Measurements from ENCODE around the gene EPDR1. TPM values are rescaled to one million over a fixed set of nuclear protein-coding genes. Genes with fewer than 3 reads are reported as not detected.

Gene EPDR1
- total RNA-seq, 2 experiments from 2014 or later: 1.8 to 2.7 TPM

GRCh38 chr7:37984750-37985390 is 64.4 kb downstream of the EPDR1 start:
- Mint-ChIP-seq H3K36me3 (ENCODE audit: low read depth) (no peaks in the 10 kb centered on the region), H3K4me3 (no peak overlapping the region), H3K27me3 (peaks cover 1% of the 10 kb centered on the region), H3K4me1 (no peaks in the 10 kb centered on the region), H3K9me3 (ENCODE audit: low read depth) (no peaks in the 10 kb centered on the region), H3K27ac (no peak overlapping the region)
- POLR2A ChIA-PET: no interaction called here
- ATAC-seq: no peak
- no peak for DNase-seq
- intact Hi-C loops (cut with DNase I, micrococcal nuclease): no loop called here
- CTCF ChIA-PET: interaction anchor here (0.6 kb wide), 1 partner anchor 805 kb away, joined by 3 read pairs; no protein-coding TSS in a partner anchor

GRCh38 chr7:37986908-37987330 is 66.5 kb downstream of the EPDR1 start:
- ATAC-seq: no peak
- no peaks in the 10 kb centered on the region for H3K9me3 Mint-ChIP-seq (ENCODE audit: low read depth)
- no peaks in the 10 kb centered on the region for H3K27me3 Mint-ChIP-seq
- no peak overlapping the region for H3K27ac Mint-ChIP-seq
- intact Hi-C loops (cut with DNase I, micrococcal nuclease): no loop called here
- ChIA-PET POLR2A (no interaction called here), CTCF (interaction anchor here (0.7 kb wide), 1 partner anchor 409 kb away, joined by 3 read pairs; no protein-coding TSS in a partner anchor)
- DNase-seq: no peak
- no peaks in the 10 kb centered on the region for H3K4me1 Mint-ChIP-seq
- no peak overlapping the region for H3K4me3 Mint-ChIP-seq
- H3K36me3 Mint-ChIP-seq (ENCODE audit: low read depth): no peaks in the 10 kb centered on the region

- intact Hi-C loops (cut with DNase I, micrococcal nuclease): no loop called here
- no peak for ATAC-seq
- H3K27me3 Mint-ChIP-seq: no peaks in the 10 kb centered on the region
- no peak overlapping the region for H3K4me3 Mint-ChIP-seq
- no peak for DNase-seq
- no peaks in the 10 kb centered on the region for H3K4me1 Mint-ChIP-seq
- no peaks in the 10 kb centered on the region for H3K9me3 Mint-ChIP-seq (ENCODE audit: low read depth)
- CTCF ChIA-PET: no interaction called here
- POLR2A ChIA-PET: no interaction called here
- no peak overlapping the region for H3K27ac Mint-ChIP-seq
- H3K36me3 Mint-ChIP-seq (ENCODE audit: low read depth): no peaks in the 10 kb centered on the region
Measured at GRCh38 chr7:37987732-37988131, 67.3 kb downstream of the EPDR1 start.

GRCh38 chr7:37988721-37989650 is 68.5 kb downstream of the EPDR1 start:
- Mint-ChIP-seq H3K27ac (no peak overlapping the region), H3K4me1 (no peaks in the 10 kb centered on the region), H3K36me3 (ENCODE audit: low read depth) (no peaks in the 10 kb centered on the region), H3K4me3 (no peak overlapping the region), H3K27me3 (no peaks in the 10 kb centered on the region), H3K9me3 (ENCODE audit: low read depth) (peaks cover 2% of the 10 kb centered on the region)
- intact Hi-C loops (cut with DNase I, micrococcal nuclease): no loop called here
- DNase-seq: no peak
- no peak for ATAC-seq
- ChIA-PET POLR2A (interaction anchor here (0.6 kb wide), 1 partner anchor 19 kb away, joined by 3 read pairs; no protein-coding TSS in a partner anchor), CTCF (interaction anchor here (0.6 kb wide), 1 partner anchor 84 kb away, joined by 3 read pairs; no protein-coding TSS in a partner anchor)

GRCh38 chr7:37990337-37990736 is 69.9 kb downstream of the EPDR1 start:
- H3K27ac Mint-ChIP-seq: no peak overlapping the region
- no peaks in the 10 kb centered on the region for H3K4me1 Mint-ChIP-seq
- ATAC-seq (no peak), DNase-seq (no peak)
- ChIA-PET POLR2A (no interaction called here), CTCF (interaction anchor here (0.6 kb wide), 1 partner anchor 1267 kb away, joined by 3 read pairs; no protein-coding TSS in a partner anchor)
- H3K9me3 Mint-ChIP-seq (ENCODE audit: low read depth): peaks cover 2% of the 10 kb centered on the region
- H3K4me3 Mint-ChIP-seq: no peak overlapping the region
- intact Hi-C loops (cut with DNase I, micrococcal nuclease): no loop called here
- no peaks in the 10 kb centered on the region for H3K36me3 Mint-ChIP-seq (ENCODE audit: low read depth)
- no peaks in the 10 kb centered on the region for H3K27me3 Mint-ChIP-seq

- Mint-ChIP-seq H3K27ac (no peak overlapping the region), H3K9me3 (ENCODE audit: low read depth) (peaks cover 9% of the 10 kb centered on the region), H3K4me1 (no peaks in the 10 kb centered on the region), H3K36me3 (ENCODE audit: low read depth) (no peaks in the 10 kb centered on the region), H3K4me3 (no peak overlapping the region), H3K27me3 (peaks cover 2% of the 10 kb centered on the region)
- CTCF ChIA-PET: interaction anchor here (0.6 kb wide), 1 partner anchor 65 kb away, joined by 3 read pairs; no protein-coding TSS in a partner anchor
- DNase-seq (no peak), ATAC-seq (no peak)
- POLR2A ChIA-PET: no interaction called here
- intact Hi-C loops (cut with DNase I, micrococcal nuclease): no loop called here
Measured at GRCh38 chr7:37993060-37993501, 72.6 kb downstream of the EPDR1 start.

- H3K4me3 Mint-ChIP-seq: no peak overlapping the region
- H3K4me1 Mint-ChIP-seq: no peaks in the 10 kb centered on the region
- intact Hi-C loops (cut with DNase I, micrococcal nuclease): no loop called here
- H3K36me3 Mint-ChIP-seq (ENCODE audit: low read depth): no peaks in the 10 kb centered on the region
- no peak for DNase-seq
- H3K27ac Mint-ChIP-seq: no peak overlapping the region
- peaks cover 7% of the 10 kb centered on the region for H3K9me3 Mint-ChIP-seq (ENCODE audit: low read depth)
- H3K27me3 Mint-ChIP-seq: peaks cover 8% of the 10 kb centered on the region
- ChIA-PET CTCF (no interaction called here), POLR2A (interaction anchor here (0.6 kb wide), 1 partner anchor 15 kb away, joined by 6 read pairs; no protein-coding TSS in a partner anchor)
- no peak for ATAC-seq
Measured at GRCh38 chr7:37999673-38000072, 79.2 kb downstream of the EPDR1 start.

GRCh38 chr7:38000272-38000671 is 79.8 kb downstream of the EPDR1 start:
- DNase-seq (no peak), ATAC-seq (no peak)
- intact Hi-C loops (cut with DNase I, micrococcal nuclease): no loop called here
- peaks cover 7% of the 10 kb centered on the region for H3K9me3 Mint-ChIP-seq (ENCODE audit: low read depth)
- ChIA-PET POLR2A (interaction anchor here (0.6 kb wide), 1 partner anchor 15 kb away, joined by 6 read pairs; no protein-coding TSS in a partner anchor), CTCF (no interaction called here)
- no peaks in the 10 kb centered on the region for H3K4me1 Mint-ChIP-seq
- H3K27ac Mint-ChIP-seq: no peak overlapping the region
- peaks cover 8% of the 10 kb centered on the region for H3K27me3 Mint-ChIP-seq
- no peaks in the 10 kb centered on the region for H3K36me3 Mint-ChIP-seq (ENCODE audit: low read depth)
- no peak overlapping the region for H3K4me3 Mint-ChIP-seq

Other genes starting within 250 kb of the EPDR1 start
- not detected for gene GPR141, start 236.9 kb upstream of the EPDR1 start, total RNA-seq
- not detected for gene NME8, start 72.0 kb upstream of the EPDR1 start, total RNA-seq
- not detected for gene SFRP4, start 3.8 kb upstream of the EPDR1 start, total RNA-seq

All from activated CD4-positive, alpha-beta T cell treated with anti-CD3 and anti-CD28 coated beads for 36 hours (primary cell).